ENCODE data around the gene CCDC179.
A peak's percentile ranks its signal among the peaks of the same experiment; 100 is the strongest.

DNA sequence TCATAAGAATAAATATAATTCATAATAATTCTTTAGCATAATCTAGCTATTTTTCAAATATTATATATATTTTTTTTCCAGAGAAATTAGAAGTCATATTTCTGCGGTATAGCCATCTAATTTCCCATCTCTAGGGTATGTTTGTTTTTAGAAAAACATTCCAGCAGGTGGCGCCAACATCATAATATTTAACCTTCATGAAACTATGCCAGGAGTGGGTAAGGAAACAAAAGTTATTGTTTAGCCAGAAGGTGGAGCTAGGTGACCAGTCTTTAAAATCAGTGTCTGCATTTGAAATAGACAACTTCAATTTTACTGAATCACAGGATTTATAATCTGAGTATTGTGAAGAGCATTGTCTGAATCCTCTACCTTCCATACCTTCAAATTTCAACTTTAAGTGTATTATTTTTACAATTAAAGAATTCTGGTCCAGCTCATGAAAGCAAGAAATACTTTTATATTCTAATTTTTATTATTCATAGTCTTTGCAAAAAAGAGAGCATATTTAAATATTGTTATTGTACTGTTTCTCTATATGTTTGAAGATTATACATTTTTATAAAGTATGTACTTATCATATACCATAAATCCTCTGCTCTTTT is 15.7 kb upstream of the CCDC179 start:
- TF ChIP-seq POLR2A (IDR thresholded peaks at IDR 0.05) = no peak
- TF ChIP-seq, protein P1, sequence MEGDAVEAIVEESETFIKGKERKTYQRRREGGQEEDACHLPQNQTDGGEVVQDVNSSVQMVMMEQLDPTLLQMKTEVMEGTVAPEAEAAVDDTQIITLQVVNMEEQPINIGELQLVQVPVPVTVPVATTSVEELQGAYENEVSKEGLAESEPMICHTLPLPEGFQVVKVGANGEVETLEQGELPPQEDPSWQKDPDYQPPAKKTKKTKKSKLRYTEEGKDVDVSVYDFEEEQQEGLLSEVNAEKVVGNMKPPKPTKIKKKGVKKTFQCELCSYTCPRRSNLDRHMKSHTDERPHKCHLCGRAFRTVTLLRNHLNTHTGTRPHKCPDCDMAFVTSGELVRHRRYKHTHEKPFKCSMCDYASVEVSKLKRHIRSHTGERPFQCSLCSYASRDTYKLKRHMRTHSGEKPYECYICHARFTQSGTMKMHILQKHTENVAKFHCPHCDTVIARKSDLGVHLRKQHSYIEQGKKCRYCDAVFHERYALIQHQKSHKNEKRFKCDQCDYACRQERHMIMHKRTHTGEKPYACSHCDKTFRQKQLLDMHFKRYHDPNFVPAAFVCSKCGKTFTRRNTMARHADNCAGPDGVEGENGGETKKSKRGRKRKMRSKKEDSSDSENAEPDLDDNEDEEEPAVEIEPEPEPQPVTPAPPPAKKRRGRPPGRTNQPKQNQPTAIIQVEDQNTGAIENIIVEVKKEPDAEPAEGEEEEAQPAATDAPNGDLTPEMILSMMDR (IDR thresholded peaks at IDR 0.05) = peak; percentile 37 to 67 (median 59)
- no peak for TF ChIP-seq POLR2AphosphoS5 (IDR thresholded peaks at IDR 0.05)

All from breast epithelium (tissue), 3 donors.